Measurements from ENCODE around the gene CD38.
A peak's percentile ranks its signal among the peaks of the same experiment; 100 is the strongest.

DNA sequence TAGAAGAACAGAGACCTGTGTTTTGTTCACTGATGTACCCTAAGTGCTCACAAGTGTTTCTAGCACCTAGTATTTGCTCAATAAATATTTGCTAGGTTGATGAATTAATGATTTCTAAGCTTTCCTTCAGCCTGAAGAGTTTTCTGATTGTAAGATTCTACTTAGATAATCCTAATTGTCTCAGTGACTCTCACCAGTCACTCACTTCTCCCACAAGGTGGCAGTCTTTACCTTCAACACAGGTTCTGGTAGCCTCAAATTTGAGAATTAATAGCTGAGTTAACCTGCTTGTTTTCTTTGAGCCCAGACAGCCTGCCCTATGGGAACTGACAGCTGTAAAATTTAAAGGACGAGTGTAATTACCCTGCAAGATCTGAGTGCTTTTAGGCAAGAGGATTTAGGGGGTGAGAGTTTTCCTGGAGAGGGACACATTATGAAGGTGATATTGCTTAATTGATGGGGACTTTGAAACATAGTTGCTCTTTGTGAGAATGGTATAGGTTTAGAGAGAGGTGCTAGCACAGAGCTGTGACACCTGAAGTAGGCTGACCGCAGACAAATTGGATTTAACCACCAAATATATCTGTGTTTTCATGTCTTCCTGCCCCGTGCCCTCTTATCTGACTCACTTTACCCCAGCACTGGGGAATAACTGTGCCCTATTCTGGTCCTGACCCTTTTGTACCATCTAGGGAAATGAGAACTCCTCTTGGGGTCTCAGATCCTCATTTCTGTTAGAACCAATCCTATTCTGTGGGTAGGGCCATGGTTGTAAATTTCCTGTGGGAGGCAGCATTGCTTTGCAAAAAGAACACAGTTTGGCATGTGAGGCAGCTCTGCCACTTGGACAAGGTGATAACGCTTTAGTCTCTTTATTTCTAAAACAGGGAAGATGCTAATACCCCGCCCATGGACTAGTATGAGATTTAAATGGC is 27.7 kb downstream of the CD38 start:
- TF ChIP-seq, protein P1, sequence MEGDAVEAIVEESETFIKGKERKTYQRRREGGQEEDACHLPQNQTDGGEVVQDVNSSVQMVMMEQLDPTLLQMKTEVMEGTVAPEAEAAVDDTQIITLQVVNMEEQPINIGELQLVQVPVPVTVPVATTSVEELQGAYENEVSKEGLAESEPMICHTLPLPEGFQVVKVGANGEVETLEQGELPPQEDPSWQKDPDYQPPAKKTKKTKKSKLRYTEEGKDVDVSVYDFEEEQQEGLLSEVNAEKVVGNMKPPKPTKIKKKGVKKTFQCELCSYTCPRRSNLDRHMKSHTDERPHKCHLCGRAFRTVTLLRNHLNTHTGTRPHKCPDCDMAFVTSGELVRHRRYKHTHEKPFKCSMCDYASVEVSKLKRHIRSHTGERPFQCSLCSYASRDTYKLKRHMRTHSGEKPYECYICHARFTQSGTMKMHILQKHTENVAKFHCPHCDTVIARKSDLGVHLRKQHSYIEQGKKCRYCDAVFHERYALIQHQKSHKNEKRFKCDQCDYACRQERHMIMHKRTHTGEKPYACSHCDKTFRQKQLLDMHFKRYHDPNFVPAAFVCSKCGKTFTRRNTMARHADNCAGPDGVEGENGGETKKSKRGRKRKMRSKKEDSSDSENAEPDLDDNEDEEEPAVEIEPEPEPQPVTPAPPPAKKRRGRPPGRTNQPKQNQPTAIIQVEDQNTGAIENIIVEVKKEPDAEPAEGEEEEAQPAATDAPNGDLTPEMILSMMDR (IDR thresholded peaks at IDR 0.05): peak; percentile 58 to 75 (median 68)
- no peak for TF ChIP-seq POLR2A (IDR thresholded peaks at IDR 0.05)

All from heart left ventricle (tissue), 13 donors.